ENCODE data around the gene SLC8B1.

SLC8B1 gene

GRCh38 chr12:113368331-113368730, 33.4 kb upstream of the SLC8B1 start:
- no peak for TF ChIP-seq CTCF (IDR thresholded peaks at IDR 0.05; ENCODE audit: unreplicated experiment in 3 of 3)
- no peaks in the 10 kb centered on the region for H3K27me3 Mint-ChIP-seq (ENCODE audit: low read depth)
- no peaks in the 10 kb centered on the region for H3K9me3 Mint-ChIP-seq
- no peak overlapping the region for H3K27ac Mint-ChIP-seq
- H3K4me3 Mint-ChIP-seq = no peak overlapping the region
- no peaks in the 10 kb centered on the region for H3K4me1 Mint-ChIP-seq
- peaks cover 17% of the 10 kb centered on the region for H3K36me3 Mint-ChIP-seq (ENCODE audit: low read depth)

GRCh38 chr12:113366827-113367226, 31.9 kb upstream of the SLC8B1 start:
- no peaks in the 10 kb centered on the region for H3K9me3 Mint-ChIP-seq
- no peaks in the 10 kb centered on the region for H3K27me3 Mint-ChIP-seq (ENCODE audit: low read depth)
- TF ChIP-seq CTCF (IDR thresholded peaks at IDR 0.05; ENCODE audit: unreplicated experiment in 3 of 3) = no peak
- no peak overlapping the region for H3K27ac Mint-ChIP-seq
- H3K4me1 Mint-ChIP-seq = no peaks in the 10 kb centered on the region
- H3K36me3 Mint-ChIP-seq (ENCODE audit: low read depth) = peaks cover 10% of the 10 kb centered on the region
- no peak overlapping the region for H3K4me3 Mint-ChIP-seq

- Mint-ChIP-seq H3K4me1 (no peaks in the 10 kb centered on the region), H3K27me3 (ENCODE audit: low read depth) (no peaks in the 10 kb centered on the region), H3K9me3 (no peaks in the 10 kb centered on the region), H3K27ac (no peak overlapping the region), H3K4me3 (no peak overlapping the region), H3K36me3 (ENCODE audit: low read depth) (peaks cover 15% of the 10 kb centered on the region)
- no peak for TF ChIP-seq CTCF (IDR thresholded peaks at IDR 0.05; ENCODE audit: unreplicated experiment in 3 of 3)
Measured at GRCh38 chr12:113365639-113366395, 30.9 kb upstream of the SLC8B1 start.

GRCh38 chr12:113364698-113365097, 29.8 kb upstream of the SLC8B1 start:
- no peaks in the 10 kb centered on the region for H3K27me3 Mint-ChIP-seq (ENCODE audit: low read depth)
- no peak overlapping the region for H3K27ac Mint-ChIP-seq

GRCh38 chr12:113361574-113362370, 26.9 kb upstream of the SLC8B1 start:
- Mint-ChIP-seq H3K9me3 (no peaks in the 10 kb centered on the region), H3K36me3 (ENCODE audit: low read depth) (peaks cover 5% of the 10 kb centered on the region), H3K27ac (no peak overlapping the region), H3K4me3 (peak overlapping the region in 2 of 3 experiments; percentile 33), H3K4me1 (peaks cover 8% of the 10 kb centered on the region), H3K27me3 (ENCODE audit: low read depth) (no peaks in the 10 kb centered on the region)
- TF ChIP-seq CTCF (IDR thresholded peaks at IDR 0.05; ENCODE audit: unreplicated experiment in 3 of 3) = no peak

More at GRCh38 chr12:113364698-113365097, 29.8 kb upstream of the SLC8B1 start:
- Mint-ChIP-seq H3K9me3 (no peaks in the 10 kb centered on the region), H3K4me3 (no peak overlapping the region), H3K36me3 (ENCODE audit: low read depth) (peaks cover 15% of the 10 kb centered on the region), H3K4me1 (peaks cover 1% of the 10 kb centered on the region)
- TF ChIP-seq CTCF (IDR thresholded peaks at IDR 0.05; ENCODE audit: unreplicated experiment in 3 of 3) = no peak

All from nephron (organoid).